ENCODE results near the gene EPB41L2.

The EPB41L2 gene

DNA sequence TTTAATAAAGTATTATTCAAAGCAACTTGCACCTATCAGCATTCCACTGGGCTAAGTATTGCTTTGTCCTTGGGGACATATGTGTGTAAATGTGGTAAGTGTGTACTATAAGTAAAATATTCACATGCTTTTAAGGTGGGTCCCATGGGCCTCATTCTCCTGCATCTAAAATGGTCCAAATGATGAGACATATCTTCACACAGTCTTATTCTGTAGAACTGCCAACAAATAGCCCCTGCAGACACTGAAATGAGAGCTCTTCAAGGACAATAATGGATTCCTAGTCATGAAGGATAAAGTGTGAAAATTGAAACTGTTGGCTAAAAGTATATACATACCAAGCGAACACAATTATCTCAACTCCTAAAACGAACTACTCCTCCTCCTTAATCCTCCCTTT lies 154.1 kb downstream of the EPB41L2 start:
- no peak for DNase-seq (ENCODE audit: low read depth in 2 of 2)

DNA sequence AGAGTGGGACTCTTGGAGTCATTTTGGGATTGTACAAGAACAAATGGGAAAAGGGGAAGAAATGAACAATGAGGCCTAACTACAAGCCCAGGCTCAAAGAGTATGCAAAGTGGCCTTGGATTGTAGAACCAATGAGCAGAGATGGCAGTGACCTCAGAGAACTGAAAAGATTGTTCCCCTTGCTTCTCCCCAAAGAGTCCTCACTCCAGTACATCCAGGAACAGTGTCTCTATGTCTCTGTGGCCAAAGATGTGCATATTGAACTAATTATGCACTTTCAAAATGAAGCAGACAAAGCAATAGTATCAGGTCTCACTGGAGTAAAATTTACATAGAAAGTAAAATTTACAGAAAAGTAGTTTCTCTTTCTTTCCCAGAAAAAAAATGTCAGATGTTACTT lies 154.9 kb downstream of the EPB41L2 start:
- DNase-seq (ENCODE audit: low read depth in 2 of 2): no peak

DNA sequence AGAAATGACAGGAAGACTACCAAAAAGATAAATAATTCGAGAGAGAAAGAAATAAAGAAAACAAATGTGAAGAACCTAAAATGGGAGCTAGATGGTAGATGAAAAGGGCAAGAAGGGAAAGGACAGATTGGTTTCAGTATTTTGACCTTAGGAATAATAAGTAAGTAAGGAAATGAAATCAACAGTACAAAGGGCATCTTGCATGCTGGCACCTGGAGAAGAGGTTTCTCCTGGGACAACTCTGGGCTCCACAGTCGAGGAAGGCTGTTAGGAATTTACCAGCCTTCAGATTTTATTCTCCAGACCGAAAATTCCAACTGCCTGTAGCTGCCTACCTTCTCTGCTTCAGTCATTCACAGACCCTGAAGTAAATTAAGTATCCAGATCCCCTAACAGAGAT lies 155.4 kb downstream of the EPB41L2 start:
- DNase-seq (ENCODE audit: low read depth in 2 of 2): no peak

DNA sequence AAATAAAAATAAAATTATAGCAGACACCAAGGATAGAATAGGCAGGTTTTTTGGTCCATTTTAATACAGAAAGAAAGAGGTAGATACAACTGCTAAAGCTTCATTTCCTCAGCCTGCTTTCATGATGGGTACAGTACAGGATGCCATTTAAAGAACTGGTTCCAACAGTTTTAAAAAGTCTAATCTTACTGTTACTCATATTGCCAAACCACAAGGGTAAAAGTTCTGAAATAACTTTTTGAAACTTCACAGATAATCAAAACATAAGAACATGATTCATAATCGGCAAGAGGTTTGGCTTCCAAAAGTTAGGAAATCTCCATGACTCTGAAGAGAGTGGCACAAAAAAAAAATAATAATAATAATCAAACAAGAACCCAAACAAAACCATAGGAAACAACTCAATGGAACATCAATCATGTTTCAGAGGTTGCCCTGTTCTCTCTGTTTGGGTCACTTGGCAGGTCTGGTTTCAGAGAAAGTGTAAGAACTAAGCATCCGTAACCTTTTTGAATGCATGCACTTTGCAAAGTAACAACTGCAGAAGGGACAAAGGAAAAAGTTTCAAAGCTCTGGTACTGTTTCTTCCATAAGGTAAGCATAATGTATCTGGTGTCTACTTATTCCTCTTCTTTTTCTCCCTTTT lies 156.2 kb downstream of the EPB41L2 start:
- DNase-seq (ENCODE audit: low read depth in 2 of 2): no peak

DNA sequence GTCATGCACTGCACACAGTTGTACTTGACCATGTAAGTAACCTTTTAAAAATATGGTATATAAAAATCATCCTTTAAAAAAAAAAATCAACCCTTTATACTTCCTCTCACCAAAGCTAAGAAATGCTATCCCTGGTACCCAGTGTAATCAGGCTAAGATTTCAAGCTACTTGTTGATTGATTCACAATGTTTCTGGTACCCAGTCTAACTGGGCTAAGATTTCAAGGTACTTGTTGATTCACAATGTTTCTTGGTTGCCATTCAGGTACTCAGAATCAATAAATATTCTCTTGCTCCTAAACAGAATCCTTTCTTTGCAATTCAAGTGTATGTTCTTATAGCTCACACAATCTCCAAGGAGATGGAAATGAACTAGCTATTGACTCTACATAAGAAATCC lies 159.4 kb downstream of the EPB41L2 start:
- no peak for DNase-seq (ENCODE audit: low read depth in 2 of 2)

DNA sequence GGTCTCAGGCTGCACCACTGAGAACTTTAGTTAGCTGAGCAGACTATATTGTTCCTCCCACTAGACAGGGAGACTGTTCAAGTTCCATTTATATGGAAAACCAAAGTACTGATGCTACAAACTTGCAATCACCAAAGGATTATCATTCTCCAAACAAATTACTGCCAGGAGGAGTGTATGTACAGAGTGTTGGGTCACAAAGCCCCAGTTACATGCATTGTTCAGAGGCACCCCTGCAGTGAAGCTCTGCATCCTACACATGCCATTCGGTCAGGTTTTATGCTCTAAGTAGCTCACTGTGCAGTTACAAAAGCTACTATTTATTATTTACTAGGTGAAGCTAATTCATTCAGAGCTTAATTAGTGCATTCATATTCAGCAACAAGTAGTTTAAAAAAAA lies 160.0 kb downstream of the EPB41L2 start:
- DNase-seq (ENCODE audit: low read depth in 2 of 2): no peak

DNA sequence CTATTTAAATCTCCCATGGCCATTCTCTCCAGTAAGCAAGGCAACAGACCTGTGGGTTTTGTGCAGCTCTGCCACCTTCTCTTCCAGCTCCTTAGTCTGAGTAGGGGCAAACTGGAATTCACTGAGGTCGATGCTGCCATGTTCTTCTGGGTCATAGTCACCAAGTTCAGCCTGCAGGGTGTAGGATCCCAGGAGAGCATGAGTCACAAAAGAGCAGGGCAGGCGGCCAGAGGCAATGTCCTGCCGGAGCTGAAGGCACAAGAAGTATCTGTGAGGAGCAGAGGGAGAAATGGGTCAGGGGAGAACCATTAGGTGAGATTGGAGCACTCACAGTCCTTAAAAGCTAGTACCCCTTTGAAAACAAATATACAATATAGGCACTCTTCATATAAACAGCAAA lies 162.1 kb downstream of the EPB41L2 start:
- no peak for DNase-seq (ENCODE audit: low read depth in 2 of 2)

DNA sequence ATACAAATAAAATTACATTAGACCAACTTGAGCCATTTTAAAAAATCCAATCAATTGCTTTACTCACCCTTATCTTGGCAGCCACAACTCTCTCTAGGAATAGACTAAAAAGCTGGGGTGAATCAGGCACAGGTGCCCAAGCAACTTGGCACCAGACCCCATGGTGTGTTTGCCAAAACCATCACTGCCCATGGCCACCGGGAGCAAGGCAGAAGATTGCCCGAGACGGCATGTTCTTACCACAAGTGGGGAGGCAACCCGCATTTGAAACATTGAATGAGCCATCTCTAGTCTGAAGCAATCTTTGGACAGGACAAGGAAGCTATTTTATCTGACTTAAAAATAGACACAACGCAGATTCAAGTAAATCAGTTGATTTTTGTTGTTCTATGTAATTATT lies 166.8 kb downstream of the EPB41L2 start:
- DNase-seq (ENCODE audit: low read depth in 2 of 2): no peak

DNA sequence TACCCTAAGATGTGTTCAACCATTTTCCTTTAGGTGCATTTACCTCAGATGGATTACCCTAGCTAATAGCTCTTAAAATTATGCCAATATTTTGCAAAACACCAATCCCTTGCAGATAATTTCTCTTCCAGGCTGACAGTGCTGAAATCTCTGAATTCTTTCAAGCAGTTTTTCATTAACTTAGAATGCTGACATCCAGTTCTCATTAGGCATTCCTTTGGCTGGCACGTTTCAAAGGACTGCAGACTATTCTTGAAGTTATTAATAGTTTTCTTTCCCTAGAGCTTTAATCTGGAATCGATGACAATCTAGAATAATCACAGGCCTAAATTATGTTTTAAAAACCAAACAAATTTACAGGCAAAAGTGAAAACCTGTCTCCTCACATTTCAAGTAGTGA lies 167.5 kb downstream of the EPB41L2 start:
- no peak for DNase-seq (ENCODE audit: low read depth in 2 of 2)

DNA sequence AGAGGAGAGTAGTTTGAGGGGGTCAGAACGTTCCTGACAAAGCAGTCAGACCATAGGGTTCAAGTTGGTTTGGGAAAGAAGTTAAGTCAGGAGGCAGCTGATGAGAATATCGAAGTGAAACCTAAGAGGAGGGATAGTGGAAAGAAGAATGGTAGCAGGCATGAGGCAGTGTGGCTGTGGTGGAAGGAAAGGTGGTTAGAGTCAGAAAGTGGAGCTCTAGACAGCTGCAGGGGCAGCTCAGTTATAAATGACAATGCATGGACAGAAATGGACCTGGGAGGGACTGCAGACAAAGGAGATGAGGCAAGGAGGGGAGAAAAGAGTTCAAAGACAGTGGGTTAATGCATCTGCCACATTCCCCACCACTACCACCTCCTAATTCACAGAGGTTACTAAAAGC lies 169.3 kb downstream of the EPB41L2 start:
- no peak for DNase-seq (ENCODE audit: low read depth in 2 of 2)

DNA sequence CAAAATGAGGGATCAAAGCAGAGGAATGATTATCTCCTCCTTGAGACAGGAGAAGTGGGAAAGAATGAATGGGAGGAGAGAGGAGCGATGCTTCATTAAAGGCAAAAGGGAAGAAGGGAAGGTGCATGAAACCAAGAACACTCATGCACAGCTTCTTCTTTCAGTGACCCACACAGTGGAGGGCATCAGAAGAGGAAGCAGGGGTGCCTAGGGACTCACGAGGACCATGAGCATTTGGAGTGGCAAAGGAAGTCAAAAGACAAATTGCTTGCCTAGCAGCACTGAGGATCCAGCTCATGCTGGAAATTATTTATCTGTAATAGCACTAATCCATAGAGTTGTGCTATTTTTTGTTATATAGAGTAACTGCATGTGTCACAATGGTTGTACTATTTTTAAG lies 169.8 kb downstream of the EPB41L2 start:
- no peak for DNase-seq (ENCODE audit: low read depth in 2 of 2)

DNA sequence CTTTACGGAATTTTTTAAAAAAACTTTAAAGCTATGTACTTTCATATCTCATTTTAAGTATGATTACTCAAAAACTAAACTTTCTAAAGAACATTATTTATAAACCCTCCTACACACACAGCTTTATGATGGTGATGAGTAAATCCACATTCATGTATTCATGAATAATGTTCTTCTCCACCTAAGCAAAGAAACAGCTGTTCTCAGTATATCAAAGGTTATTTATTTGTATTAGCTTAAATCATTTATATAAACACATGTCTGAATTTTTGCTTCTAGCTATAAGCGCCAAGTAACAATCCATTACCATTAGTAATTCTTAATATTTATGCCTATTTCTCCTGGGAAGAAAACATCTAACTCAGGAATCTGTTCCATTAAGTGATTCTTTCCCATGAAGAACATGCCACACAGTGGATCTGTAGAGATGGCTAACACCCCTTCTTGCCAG lies 172.5 kb downstream of the EPB41L2 start:
- no peak for DNase-seq (ENCODE audit: low read depth in 2 of 2)

DNA sequence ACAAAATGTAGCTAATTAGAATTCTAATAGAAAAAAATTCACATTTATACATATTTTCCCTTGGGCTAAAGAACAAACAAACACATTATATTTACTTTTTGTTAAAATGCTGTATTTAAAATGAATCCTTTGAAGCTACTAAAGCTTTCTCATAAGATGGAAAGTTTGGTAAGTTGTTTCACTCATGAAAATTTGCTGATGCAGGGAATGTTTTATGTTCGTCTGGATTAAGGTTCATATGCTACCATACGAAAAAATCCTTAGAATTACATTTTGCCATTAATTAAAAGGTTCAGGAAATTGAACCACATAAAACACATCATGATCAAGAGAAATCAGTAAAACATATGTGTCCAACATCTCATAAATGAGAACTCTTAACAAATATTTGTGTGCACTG lies 173.6 kb downstream of the EPB41L2 start:
- no peak for DNase-seq (ENCODE audit: low read depth in 2 of 2)

DNA sequence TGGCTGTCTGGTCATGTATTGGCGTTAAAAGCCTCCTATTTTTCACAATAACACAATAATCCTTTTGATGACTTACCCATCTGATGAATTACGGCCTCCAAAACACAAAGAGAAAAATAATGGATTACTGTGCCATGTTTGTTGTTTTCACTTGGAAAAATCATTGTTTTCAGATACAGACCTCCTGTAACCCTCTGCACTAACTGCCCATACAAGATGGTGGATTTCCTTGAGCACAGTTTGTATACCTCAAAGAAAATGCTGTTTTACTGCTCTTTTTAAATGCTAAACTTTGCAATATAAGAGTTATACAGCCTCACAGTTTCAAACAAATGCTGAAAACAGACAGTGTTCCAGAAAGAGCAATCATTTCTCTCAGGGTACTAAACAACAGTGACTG lies 174.8 kb downstream of the EPB41L2 start:
- DNase-seq (ENCODE audit: low read depth in 2 of 2): no peak

DNA sequence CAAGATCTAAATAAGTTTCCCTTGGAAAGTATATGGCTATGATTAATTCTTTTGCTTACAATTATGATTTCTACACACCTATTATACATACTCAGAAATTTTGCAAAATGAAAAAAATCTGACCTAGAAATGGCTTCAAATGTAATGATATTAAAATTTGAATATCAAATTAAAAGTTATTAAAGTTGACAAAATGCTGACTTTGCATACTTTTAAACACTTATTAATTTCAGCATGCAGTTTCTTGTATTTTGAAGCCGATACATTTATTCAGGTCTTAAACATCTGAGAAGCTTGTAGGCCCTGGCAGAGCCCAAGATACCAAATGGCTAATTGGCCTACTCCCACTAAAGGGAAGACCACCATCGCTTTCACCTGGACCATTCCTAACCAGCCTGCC lies 176.1 kb downstream of the EPB41L2 start:
- DNase-seq (ENCODE audit: low read depth in 2 of 2): no peak

DNA sequence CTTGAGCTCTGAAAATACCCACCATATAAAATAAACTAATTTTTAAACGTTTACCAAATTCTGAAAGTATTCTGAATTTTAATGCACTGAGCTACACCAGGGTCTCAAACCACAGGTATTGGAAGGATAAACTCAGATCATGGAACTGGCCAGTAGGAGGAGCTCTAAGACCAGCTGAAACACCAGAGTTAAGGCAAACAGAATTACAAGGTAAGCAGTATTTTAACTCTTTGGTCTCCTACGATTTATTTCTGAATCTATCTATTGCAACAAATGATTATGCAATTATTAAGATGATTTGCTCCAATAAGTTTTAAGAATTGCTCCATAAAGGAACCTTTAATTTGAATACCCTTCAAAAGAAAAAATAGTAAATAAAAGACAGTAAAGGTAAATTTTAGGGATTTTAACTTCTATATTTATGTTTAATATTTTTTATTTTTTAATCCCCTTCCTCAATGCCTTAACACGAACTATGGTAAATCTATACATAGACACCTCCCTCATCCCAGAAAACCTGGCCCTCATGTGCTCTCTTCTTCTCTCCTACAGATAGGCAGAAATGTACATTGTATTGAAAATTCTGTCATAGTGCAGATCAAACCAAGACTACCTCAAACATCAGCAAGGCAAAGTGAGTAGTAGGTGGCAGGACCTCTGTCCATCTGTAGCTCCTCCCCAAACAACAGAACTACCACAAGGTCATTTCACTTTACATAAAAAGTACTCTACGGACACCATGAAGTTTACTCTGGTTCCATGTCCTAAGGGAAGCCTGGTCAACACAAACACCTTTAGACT lies 177.5 kb downstream of the EPB41L2 start:
- peak; percentile 41 to 61 for DNase-seq (ENCODE audit: low read depth in 2 of 2)

DNA sequence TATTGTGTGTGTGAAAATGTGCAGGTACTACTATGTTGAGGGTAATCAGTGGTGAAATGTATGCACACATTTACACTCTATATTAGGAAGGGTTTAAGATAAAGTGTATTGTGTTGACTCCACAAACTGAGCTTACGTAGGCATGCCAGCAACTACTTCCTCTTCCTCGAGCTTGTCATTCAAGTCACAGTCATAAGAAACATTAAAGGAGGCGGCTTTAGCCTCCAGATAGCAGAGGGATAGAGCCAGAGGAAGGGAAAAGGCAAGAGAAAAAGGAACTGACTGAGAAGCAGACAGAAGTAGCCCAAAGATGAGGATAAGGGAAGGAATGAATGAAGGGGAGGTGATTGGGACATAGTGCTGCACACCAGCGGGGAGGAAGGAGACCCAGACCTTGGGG lies 180.7 kb downstream of the EPB41L2 start:
- DNase-seq (ENCODE audit: low read depth in 2 of 2): no peak

DNA sequence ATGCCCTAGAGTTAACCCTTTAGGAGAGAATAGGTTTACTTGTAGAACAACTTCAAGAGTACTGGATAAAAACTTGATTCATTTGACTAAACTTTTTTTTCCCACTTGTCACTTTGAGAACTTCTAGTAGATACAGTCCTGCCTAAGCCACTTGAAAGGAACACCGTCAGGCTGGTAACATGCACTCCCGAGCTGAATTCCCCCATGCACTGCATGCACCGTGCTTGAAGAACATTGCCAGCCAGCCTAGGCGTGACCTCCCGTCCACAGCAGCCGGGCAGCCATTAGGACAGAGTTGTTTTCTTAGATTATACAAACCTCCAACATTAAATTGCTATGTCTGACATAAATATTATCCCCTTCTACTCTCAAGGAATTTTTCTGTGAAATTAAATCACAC lies 183.2 kb downstream of the EPB41L2 start:
- no peak for DNase-seq (ENCODE audit: low read depth in 2 of 2)

DNA sequence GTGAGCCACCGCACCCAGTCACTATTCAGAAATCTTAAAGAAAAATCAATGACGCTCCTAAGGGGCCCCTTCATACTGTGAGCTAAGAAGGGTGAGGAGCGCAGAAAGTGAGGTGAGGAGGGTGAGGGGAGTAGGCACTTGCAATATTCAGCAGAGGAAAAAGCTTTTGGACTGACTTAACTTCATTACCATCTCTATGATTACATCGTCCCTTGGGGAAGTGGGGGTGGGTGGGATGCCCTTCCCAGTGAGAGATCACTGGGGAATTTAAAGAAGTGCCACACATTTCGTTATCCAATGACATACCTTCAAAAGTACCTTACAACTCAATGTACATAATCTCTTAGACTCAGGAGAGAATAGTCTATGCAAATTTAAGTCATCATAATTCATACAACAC lies 189.3 kb downstream of the EPB41L2 start:
- no peak for DNase-seq (ENCODE audit: low read depth in 2 of 2)

DNA sequence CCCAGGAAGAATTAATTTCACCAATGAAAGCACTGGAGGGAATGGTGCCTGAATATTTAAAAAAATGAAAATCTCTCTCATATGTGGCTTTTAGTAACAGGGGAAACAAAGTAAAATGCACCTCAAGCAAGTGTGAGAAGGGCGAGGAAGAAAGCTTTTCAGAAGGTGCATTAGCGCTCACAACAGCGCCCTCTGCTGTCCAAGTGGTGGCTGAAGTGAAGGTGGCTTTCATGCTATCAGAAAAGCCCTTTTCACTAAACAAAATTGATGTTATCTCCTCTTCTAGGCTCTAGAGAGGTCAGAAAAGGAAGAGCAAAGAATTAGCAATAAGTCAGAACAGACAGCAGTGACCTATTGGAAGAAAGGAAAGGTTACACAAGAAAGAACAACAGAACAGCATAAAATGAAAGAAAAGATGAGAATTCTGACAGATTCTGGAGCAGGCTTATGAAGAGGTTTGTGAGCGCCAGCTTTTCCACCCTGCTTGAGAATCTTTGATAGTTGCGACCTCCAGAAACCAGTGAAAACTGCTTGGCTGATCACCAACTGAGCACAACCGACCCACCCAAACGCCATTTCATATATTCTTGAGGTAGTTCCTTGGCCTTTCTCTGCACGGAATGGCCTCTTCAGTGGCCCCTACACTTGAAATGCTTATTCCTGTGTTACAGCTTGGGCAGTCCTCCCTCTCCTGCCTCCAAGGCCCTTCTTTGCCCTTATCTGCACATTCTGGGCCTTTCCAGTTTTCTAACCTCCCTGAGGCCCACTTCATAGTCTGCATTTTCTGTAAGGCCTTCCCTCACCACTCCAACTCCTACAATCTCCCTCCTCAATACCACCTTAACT lies 190.6 kb downstream of the EPB41L2 start:
- DNase-seq (ENCODE audit: low read depth in 2 of 2): peak; percentile 41 to 52

DNA sequence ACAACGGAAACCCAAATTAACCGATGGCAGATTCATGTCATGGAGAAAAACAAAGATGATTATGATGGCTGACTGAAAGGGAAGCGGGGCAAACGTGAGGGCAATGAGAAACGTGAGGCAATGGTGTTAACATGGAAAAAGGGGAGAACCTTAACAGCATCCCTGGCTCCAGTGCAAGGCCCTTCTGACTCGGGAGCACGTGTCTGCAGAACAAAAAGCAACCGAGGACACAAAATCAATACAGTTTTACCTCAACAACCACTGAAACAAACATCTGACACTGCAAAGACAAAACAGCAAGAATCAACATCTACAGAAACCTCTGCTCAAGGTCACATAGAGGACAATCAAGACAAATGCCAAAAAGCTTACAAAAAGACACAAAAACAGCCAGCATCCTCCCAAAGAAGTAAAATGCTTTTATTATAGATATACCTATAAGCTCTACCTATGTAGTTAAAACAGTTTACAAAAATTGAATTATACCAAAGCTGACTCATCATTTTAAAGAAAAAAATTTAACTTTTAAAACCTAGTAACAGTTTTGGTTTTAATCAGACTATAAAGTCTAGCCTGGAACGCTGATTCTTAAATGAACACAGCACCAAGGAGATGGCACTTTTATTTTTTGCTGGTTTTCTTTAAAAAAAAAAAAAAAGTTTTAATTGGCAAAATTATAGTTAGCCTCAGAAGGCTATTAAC lies 192.7 kb downstream of the EPB41L2 start:
- no peak for DNase-seq (ENCODE audit: low read depth in 2 of 2)

DNA sequence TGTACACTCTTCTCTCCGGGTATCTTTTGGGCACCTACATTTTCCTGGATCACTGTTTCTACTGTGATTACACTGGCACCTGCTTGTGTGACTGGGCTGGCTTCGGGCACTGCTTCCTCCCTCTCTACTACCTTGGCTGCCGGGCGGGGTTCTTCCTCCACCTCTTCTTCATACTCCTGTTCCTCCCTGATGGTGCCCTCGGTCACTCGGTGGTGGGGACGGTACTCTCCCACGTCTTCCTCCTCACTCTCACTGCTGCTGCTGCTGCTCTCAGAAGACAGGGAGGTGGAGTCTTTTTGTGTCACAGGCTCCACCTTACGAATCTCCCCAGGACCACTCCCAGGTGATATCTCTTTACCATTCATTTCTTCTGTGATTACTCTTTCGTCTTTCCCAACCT lies 193.4 kb downstream of the EPB41L2 start:
- no peak for DNase-seq (ENCODE audit: low read depth in 2 of 2)
